A673 (cell line): ENCODE results near the gene RAB36.

Source experiments
- EZH2 ChIP-seq: fragments of 200-600 bp; sonication (generic); IDR thresholded peaks from 2 replicates; pipeline ENCODE4 v1.6.1; 2017; ENCODE audit warnings: borderline replicate concordance, low read depth, mild to moderate bottlenecking, mixed read lengths, antibody characterized with exemption, low read length; ENCODE audit not compliant: poor library complexity, severe bottlenecking
- TF ChIP-seq, protein P1 (sequence below): fragments of 300-800, 200-600 bp; sonication (generic); conservative IDR thresholded peaks from 2 replicates; pipeline ENCODE4 v1.5.1; 2017; ENCODE audit warnings: low read depth, mild to moderate bottlenecking, antibody characterized with exemption, low read length, moderate library complexity, mixed read lengths

- TF ChIP-seq, protein P1, sequence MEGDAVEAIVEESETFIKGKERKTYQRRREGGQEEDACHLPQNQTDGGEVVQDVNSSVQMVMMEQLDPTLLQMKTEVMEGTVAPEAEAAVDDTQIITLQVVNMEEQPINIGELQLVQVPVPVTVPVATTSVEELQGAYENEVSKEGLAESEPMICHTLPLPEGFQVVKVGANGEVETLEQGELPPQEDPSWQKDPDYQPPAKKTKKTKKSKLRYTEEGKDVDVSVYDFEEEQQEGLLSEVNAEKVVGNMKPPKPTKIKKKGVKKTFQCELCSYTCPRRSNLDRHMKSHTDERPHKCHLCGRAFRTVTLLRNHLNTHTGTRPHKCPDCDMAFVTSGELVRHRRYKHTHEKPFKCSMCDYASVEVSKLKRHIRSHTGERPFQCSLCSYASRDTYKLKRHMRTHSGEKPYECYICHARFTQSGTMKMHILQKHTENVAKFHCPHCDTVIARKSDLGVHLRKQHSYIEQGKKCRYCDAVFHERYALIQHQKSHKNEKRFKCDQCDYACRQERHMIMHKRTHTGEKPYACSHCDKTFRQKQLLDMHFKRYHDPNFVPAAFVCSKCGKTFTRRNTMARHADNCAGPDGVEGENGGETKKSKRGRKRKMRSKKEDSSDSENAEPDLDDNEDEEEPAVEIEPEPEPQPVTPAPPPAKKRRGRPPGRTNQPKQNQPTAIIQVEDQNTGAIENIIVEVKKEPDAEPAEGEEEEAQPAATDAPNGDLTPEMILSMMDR = no peak
- TF ChIP-seq EZH2 = no peak
Observed at GRCh38 chr22:23097412-23098229, 47.7 kb upstream of the RAB36 start.
